ENCODE results near the gene CDKN2B.

Gene CDKN2B

DNA sequence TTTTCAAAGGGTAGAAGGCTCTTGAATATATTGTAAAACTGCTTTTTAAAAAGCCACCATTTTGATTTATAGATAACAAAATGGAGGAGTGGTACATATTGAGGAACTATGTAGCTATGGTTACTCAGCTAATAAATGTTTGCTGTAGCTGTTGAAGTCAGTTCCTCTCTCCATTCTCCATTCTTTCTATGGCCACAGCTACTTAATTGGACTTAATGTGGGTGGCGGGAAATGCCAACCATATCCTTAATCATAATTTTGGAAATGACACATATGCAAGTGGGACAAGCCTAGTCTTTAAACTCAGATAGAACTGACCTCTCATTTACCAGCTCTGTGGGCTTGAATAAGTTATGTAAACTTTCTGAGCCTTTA is 25.6 kb downstream of the CDKN2B start:
- Histone ChIP-seq H2AFZ (ENCODE audit: low read depth) (no peak overlapping the region), H3K36me3 (ENCODE audit: insufficient read depth) (peaks cover 8% of the 10 kb centered on the region; the same call in 1 of the 2 replicates), H3K27me3 (ENCODE audit: insufficient read depth, low read depth) (no peaks in the 10 kb centered on the region), H4K20me1 (ENCODE audit: insufficient read depth) (peaks cover 8% of the 10 kb centered on the region; the same call in 1 of the 2 replicates), H3K79me2 (ENCODE audit: insufficient read depth, low read depth) (peaks cover 96% of the 10 kb centered on the region), H3K27ac (no peak overlapping the region), H3K9ac (no peak overlapping the region), H3K4me2 (no peak overlapping the region), H3K4me1 (ENCODE audit: low read depth, poor library complexity, severe bottlenecking) (peaks cover 60% of the 10 kb centered on the region), H3K4me3 (IDR thresholded peaks at IDR 0.05; ENCODE audit: insufficient read depth, low read depth, low read length) (no peak overlapping the region)
- TF ChIP-seq, protein P1, sequence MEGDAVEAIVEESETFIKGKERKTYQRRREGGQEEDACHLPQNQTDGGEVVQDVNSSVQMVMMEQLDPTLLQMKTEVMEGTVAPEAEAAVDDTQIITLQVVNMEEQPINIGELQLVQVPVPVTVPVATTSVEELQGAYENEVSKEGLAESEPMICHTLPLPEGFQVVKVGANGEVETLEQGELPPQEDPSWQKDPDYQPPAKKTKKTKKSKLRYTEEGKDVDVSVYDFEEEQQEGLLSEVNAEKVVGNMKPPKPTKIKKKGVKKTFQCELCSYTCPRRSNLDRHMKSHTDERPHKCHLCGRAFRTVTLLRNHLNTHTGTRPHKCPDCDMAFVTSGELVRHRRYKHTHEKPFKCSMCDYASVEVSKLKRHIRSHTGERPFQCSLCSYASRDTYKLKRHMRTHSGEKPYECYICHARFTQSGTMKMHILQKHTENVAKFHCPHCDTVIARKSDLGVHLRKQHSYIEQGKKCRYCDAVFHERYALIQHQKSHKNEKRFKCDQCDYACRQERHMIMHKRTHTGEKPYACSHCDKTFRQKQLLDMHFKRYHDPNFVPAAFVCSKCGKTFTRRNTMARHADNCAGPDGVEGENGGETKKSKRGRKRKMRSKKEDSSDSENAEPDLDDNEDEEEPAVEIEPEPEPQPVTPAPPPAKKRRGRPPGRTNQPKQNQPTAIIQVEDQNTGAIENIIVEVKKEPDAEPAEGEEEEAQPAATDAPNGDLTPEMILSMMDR (conservative IDR thresholded peaks at IDR 0.05; ENCODE audit: low read depth, low read length): no peak

DNA sequence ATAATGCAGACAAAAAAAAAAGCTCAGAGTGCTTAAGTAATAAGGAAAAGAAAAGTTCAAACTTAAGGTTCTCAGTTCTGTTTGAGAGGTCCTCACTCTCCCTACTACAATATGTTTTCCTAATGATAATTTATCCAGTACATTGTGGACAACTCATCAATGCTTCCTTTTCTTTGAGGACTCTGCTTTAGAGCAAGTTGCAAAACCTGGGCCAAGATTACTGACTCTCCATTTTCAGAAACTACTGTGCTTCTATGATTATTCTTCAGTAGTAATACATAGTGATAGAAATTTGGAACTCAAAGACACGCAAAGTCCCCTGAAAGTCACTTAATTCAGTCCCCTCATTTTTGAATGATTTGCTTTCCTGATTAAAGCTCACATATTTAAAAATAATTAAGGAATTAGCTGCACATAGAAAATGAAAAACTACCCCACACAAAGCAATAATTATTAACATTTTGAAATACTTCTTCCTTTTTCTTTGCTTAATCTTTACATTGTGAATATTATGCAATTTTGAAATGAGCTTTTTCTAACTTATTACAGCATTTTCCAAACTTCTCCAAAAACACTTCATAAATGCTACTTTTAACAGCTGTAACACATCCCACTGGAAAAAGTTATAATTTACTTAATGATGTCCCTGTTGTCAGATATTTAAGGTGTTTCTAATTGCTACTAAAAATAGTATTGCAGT is 26.1 kb downstream of the CDKN2B start:
- Histone ChIP-seq H3K4me3 (IDR thresholded peaks at IDR 0.05; ENCODE audit: insufficient read depth, low read depth, low read length) (no peak overlapping the region), H2AFZ (ENCODE audit: low read depth) (no peak overlapping the region), H3K79me2 (ENCODE audit: insufficient read depth, low read depth) (peaks cover 94% of the 10 kb centered on the region), H3K36me3 (ENCODE audit: insufficient read depth) (peaks cover 11% of the 10 kb centered on the region; the same call in 1 of the 2 replicates), H3K9ac (no peak overlapping the region), H4K20me1 (ENCODE audit: insufficient read depth) (peaks cover 8% of the 10 kb centered on the region; the same call in 1 of the 2 replicates), H3K27ac (peak overlapping the region; percentile 1; the same call in 1 of the 2 replicates), H3K27me3 (ENCODE audit: insufficient read depth, low read depth) (no peaks in the 10 kb centered on the region), H3K4me2 (no peak overlapping the region), H3K4me1 (ENCODE audit: low read depth, poor library complexity, severe bottlenecking) (peaks cover 55% of the 10 kb centered on the region)
- TF ChIP-seq, protein P1 (conservative IDR thresholded peaks at IDR 0.05; ENCODE audit: low read depth, low read length): no peak

DNA sequence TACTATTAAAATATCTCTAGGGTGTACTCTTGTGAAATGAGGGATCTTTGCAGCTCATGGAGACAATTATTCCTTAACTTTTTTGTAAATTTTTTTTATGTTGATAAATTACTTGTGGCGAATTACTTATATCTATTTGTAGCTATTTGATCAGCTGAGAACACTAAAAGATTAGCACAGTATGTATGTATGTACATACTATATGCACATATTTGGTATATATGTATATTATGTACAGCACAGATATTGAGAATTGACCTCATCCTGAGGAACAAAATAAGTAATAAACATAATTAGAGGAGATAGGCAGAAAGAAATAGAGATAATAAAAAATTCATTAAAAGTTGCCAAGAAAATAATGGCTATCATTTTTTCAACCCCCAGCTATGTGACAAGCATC is 26.7 kb downstream of the CDKN2B start:
- no peak overlapping the region for H3K9ac ChIP-seq
- H4K20me1 ChIP-seq (ENCODE audit: insufficient read depth): peaks cover 12% of the 10 kb centered on the region
- H3K27me3 ChIP-seq (ENCODE audit: insufficient read depth, low read depth): no peaks in the 10 kb centered on the region
- TF ChIP-seq, protein P1 (conservative IDR thresholded peaks at IDR 0.05; ENCODE audit: low read depth, low read length): no peak
- peaks cover 51% of the 10 kb centered on the region for H3K4me1 ChIP-seq (ENCODE audit: low read depth, poor library complexity, severe bottlenecking)
- peaks cover 14% of the 10 kb centered on the region; the same call in 1 of the 2 replicates for H3K36me3 ChIP-seq (ENCODE audit: insufficient read depth)
- no peak overlapping the region for H2AFZ ChIP-seq (ENCODE audit: low read depth)
- H3K27ac ChIP-seq: no peak overlapping the region
- no peak overlapping the region for H3K4me3 ChIP-seq (IDR thresholded peaks at IDR 0.05; ENCODE audit: insufficient read depth, low read depth, low read length)
- H3K79me2 ChIP-seq (ENCODE audit: insufficient read depth, low read depth): peaks cover 94% of the 10 kb centered on the region
- no peak overlapping the region for H3K4me2 ChIP-seq

DNA sequence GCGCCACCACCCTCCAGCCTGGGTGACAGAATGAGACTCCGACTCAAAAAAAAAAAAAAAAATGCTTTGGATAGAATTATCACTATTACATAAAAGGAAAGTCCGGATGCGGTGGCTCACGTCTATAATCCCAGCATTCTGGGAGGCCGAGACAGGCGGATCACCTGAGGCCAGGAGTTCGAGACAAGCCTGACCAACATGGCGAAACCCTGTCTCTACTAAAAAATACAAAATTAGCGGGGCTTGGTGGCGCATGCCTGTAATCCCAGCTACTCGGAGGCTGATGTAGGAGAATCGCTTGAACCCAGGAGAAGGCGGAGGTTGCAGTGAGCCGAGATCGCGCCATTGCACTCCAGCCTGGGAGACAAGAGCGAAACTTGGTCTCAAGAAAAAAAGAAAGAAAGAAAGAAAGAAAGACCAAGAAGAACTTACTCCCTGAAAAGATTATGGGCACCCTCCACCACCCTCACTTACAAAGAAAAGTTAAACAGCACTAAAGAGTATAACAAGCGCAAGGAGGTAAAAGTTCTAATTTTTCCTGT is 32.7 kb downstream of the CDKN2B start:
- H4K20me1 ChIP-seq (ENCODE audit: insufficient read depth): peaks cover 7% of the 10 kb centered on the region
- TF ChIP-seq, protein P1 (conservative IDR thresholded peaks at IDR 0.05; ENCODE audit: low read depth, low read length): no peak
- H3K27me3 ChIP-seq (ENCODE audit: insufficient read depth, low read depth): no peaks in the 10 kb centered on the region

More for the DNA sequence above, 32.7 kb downstream of the CDKN2B start:
- Histone ChIP-seq H3K9ac (no peak overlapping the region), H3K4me1 (ENCODE audit: low read depth, poor library complexity, severe bottlenecking) (peaks cover 16% of the 10 kb centered on the region), H3K27ac (no peak overlapping the region), H3K4me3 (IDR thresholded peaks at IDR 0.05; ENCODE audit: insufficient read depth, low read depth, low read length) (no peak overlapping the region), H2AFZ (ENCODE audit: low read depth) (no peak overlapping the region), H3K36me3 (ENCODE audit: insufficient read depth) (peaks cover 15% of the 10 kb centered on the region; the same call in 1 of the 2 replicates), H3K4me2 (no peak overlapping the region), H3K79me2 (ENCODE audit: insufficient read depth, low read depth) (peaks cover 92% of the 10 kb centered on the region)
